B cell (primary cell): ENCODE data around the gene PPM1G. TPM values are rescaled to one million over a fixed set of nuclear protein-coding genes. Genes with fewer than 3 reads are reported as not detected.

Experiments used
- ATAC-seq: fragments of 200-7000 bp; cut with Tn5 transposase; one replicate; pipeline ENCODE4 v1.10.0; 2021; ENCODE audit warnings: low read depth, mild to moderate bottlenecking, moderate number of reproducible peaks, moderate library complexity
- CTCF ChIA-PET: fragments of 350-600 bp; sonication (Branson Sonifier 250); formaldehyde crosslinking; loops from one replicate; lab custom pipeline; 2021; ENCODE audit warnings: antibody characterized with exemption, inconsistent platforms; lab: Charles Lee
- POLR2A ChIA-PET: fragments of 350-600 bp; sonication (Branson Sonifier 250); formaldehyde crosslinking; loops from one replicate; lab custom pipeline; 2021; ENCODE audit warnings: antibody characterized with exemption; lab: Charles Lee
- DNase-seq: peaks from one replicate; pipeline ENCODE4 v3.0.0; 2013
- H2AFZ ChIP-seq: 2 replicates; pipeline ENCODE4 v1.6.1; 2012; ENCODE audit warnings: mild to moderate bottlenecking, low read depth, low read length; ENCODE audit not compliant: insufficient read depth, poor library complexity, severe bottlenecking
- H3K27ac ChIP-seq, 2 donors: 1 replicate in 1 of 2; 2 replicates in 1 of 2; pipeline ENCODE4 v1.5.1; 2012 to 2013; ENCODE audit warnings: low read length in 2 of 2, mild to moderate bottlenecking in 2 of 2, moderate library complexity in 1 of 2
- H3K27me3 ChIP-seq, 4 experiments: fragments of 200-600 bp in 1 of 4; sonication (generic) in 1 of 4; replicated peaks in 1 of 4; 1 replicate in 2 of 4; 2 replicates in 2 of 4; pipeline versions ENCODE4 v1.6.1 to v1.7.0; 2013 to 2016; ENCODE audit warnings: low read length in 3 of 4, mild to moderate bottlenecking in 2 of 4, mixed read lengths in 1 of 4, moderate library complexity in 1 of 4; ENCODE audit not compliant: insufficient read depth in 4 of 4, control insufficient read depth in 3 of 4; ENCODE audit errors: control extremely low read depth in 1 of 4
- H3K36me3 ChIP-seq, 2 experiments: replicated peaks in 1 of 2; 1 replicate in 1 of 2; 2 replicates in 1 of 2; pipeline versions ENCODE4 v1.6.1 to v1.7.1; 2013; ENCODE audit warnings: low read length in 1 of 2; ENCODE audit not compliant: insufficient read depth in 2 of 2, control insufficient read depth in 1 of 2; ENCODE audit errors: control extremely low read depth in 1 of 2, extremely low read depth in 1 of 2
- H3K4me1 ChIP-seq, 2 donors: fragments of 200-600 bp in 1 of 2; sonication (generic) in 1 of 2; 1 replicate in 1 of 2; 2 replicates in 1 of 2; pipeline versions ENCODE4 v1.5.1 to v1.6.1; 2013 to 2017; ENCODE audit warnings: low read length in 2 of 2; ENCODE audit not compliant: control insufficient read depth in 2 of 2, insufficient read depth in 2 of 2
- H3K4me2 ChIP-seq: replicated peaks from 2 replicates; pipeline ENCODE3; 2012; ENCODE audit warnings: mild to moderate bottlenecking, low read depth, low read length; ENCODE audit not compliant: poor library complexity, severe bottlenecking
- H3K4me3 ChIP-seq, 5 experiments: fragments of 200-600 bp in 1 of 5; sonication (generic) in 1 of 5; 1 replicate in 3 of 5; 2 replicates in 2 of 5; pipeline versions ENCODE4 v1.5.1 to v1.7.0; 2011 to 2016; ENCODE audit warnings: low read length in 4 of 5, mild to moderate bottlenecking in 4 of 5, low read depth in 2 of 5, control low read depth in 1 of 5, moderate library complexity in 1 of 5; ENCODE audit not compliant: insufficient read depth in 1 of 5; ENCODE audit errors: control extremely low read depth in 1 of 5, extremely low read depth in 1 of 5
- H3K79me2 ChIP-seq: fragments of 200-600 bp; sonication (generic); one replicate; pipeline ENCODE4 v1.6.0; 2016; ENCODE audit warnings: low read length; ENCODE audit not compliant: control insufficient read depth, insufficient read depth
- H3K9ac ChIP-seq: fragments of 200-600 bp; sonication (generic); 2 replicates; pipeline ENCODE4 v1.6.1; 2017; ENCODE audit warnings: mild to moderate bottlenecking, low read length, moderate library complexity
- H3K9me3 ChIP-seq, 3 donors: one replicate each; pipeline versions ENCODE4 v1.6.1 to v1.7.1; 2013; ENCODE audit warnings: low read length in 2 of 3; ENCODE audit not compliant: control insufficient read depth in 2 of 3, insufficient read depth in 1 of 3; ENCODE audit errors: control extremely low read depth in 1 of 3
- H4K20me1 ChIP-seq: 2 replicates; pipeline ENCODE4 v1.6.0; 2012; ENCODE audit warnings: mild to moderate bottlenecking, low read length; ENCODE audit not compliant: insufficient read depth, control insufficient read depth, poor library complexity, severe bottlenecking
- H3K27ac Mint-ChIP-seq: one replicate; pipeline ENCODE4 v1.8.0; 2021; ENCODE audit warnings: mixed read lengths
- H3K27me3 Mint-ChIP-seq: one replicate; pipeline ENCODE4 v1.8.0; 2021; ENCODE audit warnings: mixed read lengths
- H3K4me1 Mint-ChIP-seq: one replicate; pipeline ENCODE4 v1.8.0; 2021; ENCODE audit warnings: mixed read lengths
- H3K4me3 Mint-ChIP-seq: one replicate; pipeline ENCODE4 v1.8.0; 2021; ENCODE audit warnings: mixed read lengths
- H3K9me3 Mint-ChIP-seq: one replicate; pipeline ENCODE4 v1.8.0; 2022; ENCODE audit warnings: mixed read lengths; ENCODE audit not compliant: insufficient read depth
- EZH2 ChIP-seq: IDR thresholded peaks from 2 replicates; pipeline ENCODE4 v1.6.1; 2012; ENCODE audit warnings: borderline replicate concordance, low read depth, mild to moderate bottlenecking, moderate library complexity, low read length; ENCODE audit not compliant: insufficient read depth, poor library complexity, severe bottlenecking
- WGBS: methylation state at CpG from one replicate; pipeline ENCODE4 v1.1.5; 2013; ENCODE audit warnings: missing lambda C conversion rate; ENCODE audit not compliant: insufficient coverage; 5-methylcytosine and 5-hydroxymethylcytosine counted together
- intact Hi-C: fragments of 100-400 bp; cut with micrococcal nuclease; formaldehyde crosslinking; loops from one replicate; pipeline ENCODE4 v1.10.0; 2022
- polyA plus RNA-seq: library from polyadenylated mRNA; depleted of rRNA; stranded (reverse); fragments of >200 nt; gene quantifications from 2 replicates; pipeline ENCODE4 v1.2.3, GENCODE V29; 2012
- total RNA-seq, 2 donors: library from RNA; stranded (reverse); fragments of 120-200 nt in 1 of 2; gene quantifications; 1 replicate in 1 of 2; 2 replicates in 1 of 2; pipeline versions ENCODE4 v1.2.3 to v1.2.4, GENCODE V29; 2013 to 2022
- TF ChIP-seq, protein P1 (sequence below): fragments of 200-600 bp; IDR thresholded peaks from one replicate; pipeline ENCODE4 v1.8.0; 2022; ENCODE audit warnings: antibody characterized with exemption, mild to moderate bottlenecking

Gene PPM1G
- total and polyA plus RNA-seq, 2 donors (not counting 1 experiment from before 2014, with no cell fraction given) = 23.7 to 48.9 TPM

DNA sequence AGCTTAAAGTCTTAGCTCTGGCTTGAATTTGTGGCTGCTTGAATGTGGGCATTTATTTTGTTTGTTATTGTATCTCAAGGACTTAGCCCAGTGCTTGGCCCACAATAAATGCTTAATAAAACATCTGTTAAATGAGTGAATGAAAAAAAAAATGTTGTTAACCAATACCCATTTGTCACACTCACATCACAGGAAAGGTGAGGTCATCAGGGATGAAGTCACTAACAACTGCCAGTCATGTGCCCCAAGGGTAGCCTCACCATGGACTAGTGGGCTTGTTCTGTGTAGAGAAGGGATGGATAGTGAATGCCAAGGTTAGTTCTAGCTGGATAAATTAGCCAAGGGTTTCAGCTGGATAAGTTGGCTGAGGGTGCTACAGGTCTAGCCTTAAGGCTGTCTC is 22.0 kb upstream of the PPM1G start:
- no peaks in the 10 kb centered on the region for H3K27me3 Mint-ChIP-seq
- no peak overlapping the region for H3K4me3 ChIP-seq
- peaks cover 15 to 21% of the 10 kb centered on the region in 2 donors for H3K4me1 ChIP-seq
- peaks cover 56% of the 10 kb centered on the region for H3K79me2 ChIP-seq
- H3K4me1 Mint-ChIP-seq = peaks cover 32% of the 10 kb centered on the region
- no peak for DNase-seq
- H3K9ac ChIP-seq = no peak overlapping the region
- CTCF ChIA-PET = interaction anchor here (1.5 to 5.0 kb wide), 2 partner anchors 8 to 22 kb away, joined by 3 to 31 read pairs; partner anchors contain the start of gene PPM1G
- ATAC-seq = no peak
- H3K4me3 Mint-ChIP-seq = peak overlapping the region; percentile 50
- no peak overlapping the region for H3K4me2 ChIP-seq
- no peak overlapping the region for H3K27ac ChIP-seq
- intact Hi-C loops = no loop called here
- H3K9me3 Mint-ChIP-seq = no peaks in the 10 kb centered on the region
- peaks cover 71% of the 10 kb centered on the region for H4K20me1 ChIP-seq
- H3K36me3 ChIP-seq = peaks cover 3 to 35% of the 10 kb centered on the region in 2 experiments
- no peaks in the 10 kb centered on the region for H3K27me3 ChIP-seq
- no peaks in the 10 kb centered on the region for H3K9me3 ChIP-seq
- H3K27ac Mint-ChIP-seq = no peak overlapping the region
- TF ChIP-seq EZH2 = no peak
- TF ChIP-seq, protein P1, sequence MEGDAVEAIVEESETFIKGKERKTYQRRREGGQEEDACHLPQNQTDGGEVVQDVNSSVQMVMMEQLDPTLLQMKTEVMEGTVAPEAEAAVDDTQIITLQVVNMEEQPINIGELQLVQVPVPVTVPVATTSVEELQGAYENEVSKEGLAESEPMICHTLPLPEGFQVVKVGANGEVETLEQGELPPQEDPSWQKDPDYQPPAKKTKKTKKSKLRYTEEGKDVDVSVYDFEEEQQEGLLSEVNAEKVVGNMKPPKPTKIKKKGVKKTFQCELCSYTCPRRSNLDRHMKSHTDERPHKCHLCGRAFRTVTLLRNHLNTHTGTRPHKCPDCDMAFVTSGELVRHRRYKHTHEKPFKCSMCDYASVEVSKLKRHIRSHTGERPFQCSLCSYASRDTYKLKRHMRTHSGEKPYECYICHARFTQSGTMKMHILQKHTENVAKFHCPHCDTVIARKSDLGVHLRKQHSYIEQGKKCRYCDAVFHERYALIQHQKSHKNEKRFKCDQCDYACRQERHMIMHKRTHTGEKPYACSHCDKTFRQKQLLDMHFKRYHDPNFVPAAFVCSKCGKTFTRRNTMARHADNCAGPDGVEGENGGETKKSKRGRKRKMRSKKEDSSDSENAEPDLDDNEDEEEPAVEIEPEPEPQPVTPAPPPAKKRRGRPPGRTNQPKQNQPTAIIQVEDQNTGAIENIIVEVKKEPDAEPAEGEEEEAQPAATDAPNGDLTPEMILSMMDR = no peak
- POLR2A ChIA-PET = no interaction called here
- H2AFZ ChIP-seq = no peak overlapping the region

GRCh38 chr2:27428978-27429541 is 19.7 kb upstream of the PPM1G start:
- Histone ChIP-seq H3K36me3 (peaks cover 1 to 12% of the 10 kb centered on the region in 2 experiments), H3K27me3 (no peaks in the 10 kb centered on the region), H3K9ac (peak overlapping the region; percentile 98), H3K4me3 (peak overlapping the region; percentile 39 to 98 (median 88)), H3K9me3 (no peaks in the 10 kb centered on the region), H3K4me1 (peaks cover 15 to 21% of the 10 kb centered on the region in 2 donors), H3K4me2 (peak overlapping the region; percentile 96), H2AFZ (peak overlapping the region; percentile 100), H3K79me2 (peaks cover 48% of the 10 kb centered on the region), H4K20me1 (peaks cover 50% of the 10 kb centered on the region), H3K27ac (peak overlapping the region; percentile 82 to 86)
- Mint-ChIP-seq H3K4me3 (peak overlapping the region; percentile 97), H3K9me3 (no peaks in the 10 kb centered on the region), H3K4me1 (peaks cover 32% of the 10 kb centered on the region), H3K27me3 (no peaks in the 10 kb centered on the region), H3K27ac (peak overlapping the region; percentile 94)
- DNase-seq (no peak), ATAC-seq (peak; percentile 71)
- intact Hi-C loops = loop anchor here (1.0 to 5.0 kb wide), 10 partner anchors 13 to 343 kb away; partner anchors contain the start of genes CCDC121, EIF2B4, GPN1 and GTF3C2
- ChIA-PET CTCF (interaction anchor here (0.9 to 5.0 kb wide), 7 partner anchors 11 to 59 kb away, joined by 3 to 31 read pairs (median 4); partner anchors contain the start of genes EIF2B4, PPM1G, SNX17 and ZNF513), POLR2A (interaction anchor here (0.8 to 3.5 kb wide), 5 partner anchors 12 to 107 kb away, joined by 3 to 28 read pairs (median 3); partner anchors contain the start of genes PPM1G and ZNF513)
- TF ChIP-seq EZH2 = no peak
- TF ChIP-seq, protein P1 = no peak
- under 1% methylated on average over 49 of the region's 51 CpGs for WGBS
